Activated CD8-positive, alpha-beta T cell treated with anti-CD3 and anti-CD28 coated beads for 36 hours (primary cell): ENCODE results near the gene RBM17. TPM values are rescaled to one million over a fixed set of nuclear protein-coding genes. Genes with fewer than 3 reads are reported as not detected.

ENCODE experiments used
- ATAC-seq: fragments of 200-7000 bp; cut with Tn5 transposase; one replicate; pipeline ENCODE4 v1.10.0; 2021; ENCODE audit warnings: mild to moderate bottlenecking, moderate library complexity
- CTCF ChIA-PET: fragments of 350-600 bp; sonication (Branson Sonifier 250); formaldehyde crosslinking; loops from one replicate; lab custom pipeline; 2021; ENCODE audit warnings: antibody characterized with exemption; lab: Charles Lee
- POLR2A ChIA-PET: fragments of 350-600 bp; sonication (Branson Sonifier 250); formaldehyde crosslinking; loops from one replicate; lab custom pipeline; 2021; ENCODE audit warnings: antibody characterized with exemption; lab: Charles Lee
- DNase-seq: peaks from one replicate; pipeline ENCODE4 v3.0.0-alpha.2; 2020
- H3K27ac Mint-ChIP-seq: one replicate; pipeline ENCODE4 v1.8.0; 2021; ENCODE audit warnings: mild to moderate bottlenecking, mixed read lengths
- H3K27me3 Mint-ChIP-seq: one replicate; pipeline ENCODE4 v1.8.0; 2021; ENCODE audit warnings: mixed read lengths
- H3K36me3 Mint-ChIP-seq: one replicate; pipeline ENCODE4 v1.8.0; 2021; ENCODE audit warnings: low read depth, mixed read lengths
- H3K4me1 Mint-ChIP-seq: one replicate; pipeline ENCODE4 v1.8.0; 2021; ENCODE audit warnings: low read depth, mixed read lengths
- H3K4me3 Mint-ChIP-seq: one replicate; pipeline ENCODE4 v1.8.0; 2021; ENCODE audit warnings: mild to moderate bottlenecking, moderate library complexity, mixed read lengths
- H3K9me3 Mint-ChIP-seq: one replicate; pipeline ENCODE4 v1.8.0; 2021; ENCODE audit warnings: mixed read lengths
- intact Hi-C: fragments of 100-400 bp; cut with micrococcal nuclease; formaldehyde crosslinking; loops from one replicate; pipeline ENCODE4 v1.10.0; 2022
- total RNA-seq, 2 experiments: library from RNA; stranded (reverse); gene quantifications; one replicate each; pipeline ENCODE4 v1.2.3, GENCODE V29; 2021
- TF ChIP-seq, protein P1 (sequence below): fragments of 200-600 bp; IDR thresholded peaks from one replicate; pipeline ENCODE4 v1.8.0; 2022; ENCODE audit warnings: antibody characterized with exemption, mild to moderate bottlenecking

RBM17 gene
- total RNA-seq, 2 experiments from 2014 or later: 284 to 285 TPM

DNA sequence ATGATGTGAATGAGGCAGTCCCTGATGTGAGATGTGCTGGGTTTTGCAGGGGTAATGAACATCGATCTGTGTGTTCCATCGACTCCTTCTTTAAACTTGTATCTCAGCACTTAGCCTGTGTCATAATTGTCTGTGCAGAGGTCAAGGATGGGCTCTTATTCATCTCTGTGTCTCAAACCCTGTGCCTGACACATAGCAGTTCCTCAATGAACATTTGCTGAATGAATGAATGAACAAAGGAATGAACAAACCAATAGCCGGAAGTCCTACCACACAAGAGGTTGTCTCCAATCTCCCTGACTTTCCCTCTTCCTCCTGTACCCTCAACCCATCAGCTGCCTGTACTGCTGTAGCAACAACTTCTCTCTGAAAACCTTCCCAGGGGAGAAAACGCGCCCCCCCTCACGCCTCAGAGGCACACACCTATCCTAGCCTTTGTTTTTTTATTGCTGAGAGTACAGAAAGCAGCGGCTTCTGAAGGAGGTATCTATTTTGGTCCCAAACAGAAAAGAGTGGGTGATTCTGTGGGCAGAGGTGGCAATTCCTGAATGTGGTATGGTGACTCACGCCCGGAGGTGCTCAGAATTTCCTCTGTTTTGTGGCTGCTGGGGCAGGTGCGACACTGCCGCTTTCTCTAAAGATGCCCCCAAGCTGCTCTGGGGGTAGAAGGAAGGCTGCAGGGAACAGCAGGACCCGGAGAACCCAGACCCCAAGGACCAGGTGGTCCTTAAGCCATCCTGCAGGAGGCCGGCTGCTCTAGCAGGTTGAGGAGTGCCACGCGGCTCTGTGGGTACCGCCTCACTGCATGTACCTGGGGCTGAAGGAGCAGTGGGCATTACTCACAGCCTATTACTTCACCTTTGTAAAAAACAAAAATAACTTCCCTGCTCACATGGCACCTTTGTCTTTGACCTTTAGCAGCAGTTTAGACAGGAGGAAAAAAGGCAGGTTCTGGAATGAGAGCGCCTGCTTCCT lies 36.3 kb upstream of the RBM17 start:
- POLR2A ChIA-PET: interaction anchor here (0.8 to 17.2 kb wide), 12 partner anchors 16 to 342 kb away, joined by 3 to 846 read pairs (median 4); partner anchors contain the start of genes GDI2, IL2RA and PFKFB3
- intact Hi-C loops: loop anchor here (5.0 to 10.0 kb wide), 2 partner anchors 35 to 532 kb away; partner anchors contain the start of genes PRKCQ and RBM17
- H3K27ac Mint-ChIP-seq: peak overlapping the region; percentile 91
- no peaks in the 10 kb centered on the region for H3K27me3 Mint-ChIP-seq
- H3K9me3 Mint-ChIP-seq: no peaks in the 10 kb centered on the region
- ATAC-seq (peak; percentile 52), DNase-seq (peak; percentile 94)
- TF ChIP-seq, protein P1, sequence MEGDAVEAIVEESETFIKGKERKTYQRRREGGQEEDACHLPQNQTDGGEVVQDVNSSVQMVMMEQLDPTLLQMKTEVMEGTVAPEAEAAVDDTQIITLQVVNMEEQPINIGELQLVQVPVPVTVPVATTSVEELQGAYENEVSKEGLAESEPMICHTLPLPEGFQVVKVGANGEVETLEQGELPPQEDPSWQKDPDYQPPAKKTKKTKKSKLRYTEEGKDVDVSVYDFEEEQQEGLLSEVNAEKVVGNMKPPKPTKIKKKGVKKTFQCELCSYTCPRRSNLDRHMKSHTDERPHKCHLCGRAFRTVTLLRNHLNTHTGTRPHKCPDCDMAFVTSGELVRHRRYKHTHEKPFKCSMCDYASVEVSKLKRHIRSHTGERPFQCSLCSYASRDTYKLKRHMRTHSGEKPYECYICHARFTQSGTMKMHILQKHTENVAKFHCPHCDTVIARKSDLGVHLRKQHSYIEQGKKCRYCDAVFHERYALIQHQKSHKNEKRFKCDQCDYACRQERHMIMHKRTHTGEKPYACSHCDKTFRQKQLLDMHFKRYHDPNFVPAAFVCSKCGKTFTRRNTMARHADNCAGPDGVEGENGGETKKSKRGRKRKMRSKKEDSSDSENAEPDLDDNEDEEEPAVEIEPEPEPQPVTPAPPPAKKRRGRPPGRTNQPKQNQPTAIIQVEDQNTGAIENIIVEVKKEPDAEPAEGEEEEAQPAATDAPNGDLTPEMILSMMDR: no peak
- CTCF ChIA-PET: interaction anchor here (1.0 to 12.1 kb wide), 8 partner anchors 14 to 84 kb away, joined by 3 to 118 read pairs (median 6); no protein-coding TSS in a partner anchor
- H3K4me1 Mint-ChIP-seq: peaks cover 83% of the 10 kb centered on the region
- H3K36me3 Mint-ChIP-seq: peaks cover 86% of the 10 kb centered on the region
- peak overlapping the region; percentile 76 for H3K4me3 Mint-ChIP-seq

DNA sequence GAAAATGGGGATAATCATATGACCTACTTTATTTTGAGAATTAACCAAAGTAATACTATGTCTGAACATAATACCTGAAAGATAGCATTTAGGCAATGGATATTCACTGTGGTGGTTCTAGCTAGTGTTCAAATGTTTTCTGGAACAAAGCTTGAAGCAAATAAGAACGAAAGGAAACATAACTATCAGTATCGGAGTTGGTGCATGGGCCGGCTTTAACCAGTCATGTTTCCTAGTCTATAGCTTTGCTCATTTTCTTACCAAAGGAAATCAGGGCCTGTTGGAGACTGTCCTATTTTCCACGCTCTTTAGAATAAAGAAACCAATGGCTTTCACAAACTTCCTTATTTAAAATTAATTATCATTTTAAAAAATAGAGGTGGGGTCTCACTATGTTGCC lies 35.5 kb upstream of the RBM17 start:
- H3K36me3 Mint-ChIP-seq: peaks cover 88% of the 10 kb centered on the region

DNA sequence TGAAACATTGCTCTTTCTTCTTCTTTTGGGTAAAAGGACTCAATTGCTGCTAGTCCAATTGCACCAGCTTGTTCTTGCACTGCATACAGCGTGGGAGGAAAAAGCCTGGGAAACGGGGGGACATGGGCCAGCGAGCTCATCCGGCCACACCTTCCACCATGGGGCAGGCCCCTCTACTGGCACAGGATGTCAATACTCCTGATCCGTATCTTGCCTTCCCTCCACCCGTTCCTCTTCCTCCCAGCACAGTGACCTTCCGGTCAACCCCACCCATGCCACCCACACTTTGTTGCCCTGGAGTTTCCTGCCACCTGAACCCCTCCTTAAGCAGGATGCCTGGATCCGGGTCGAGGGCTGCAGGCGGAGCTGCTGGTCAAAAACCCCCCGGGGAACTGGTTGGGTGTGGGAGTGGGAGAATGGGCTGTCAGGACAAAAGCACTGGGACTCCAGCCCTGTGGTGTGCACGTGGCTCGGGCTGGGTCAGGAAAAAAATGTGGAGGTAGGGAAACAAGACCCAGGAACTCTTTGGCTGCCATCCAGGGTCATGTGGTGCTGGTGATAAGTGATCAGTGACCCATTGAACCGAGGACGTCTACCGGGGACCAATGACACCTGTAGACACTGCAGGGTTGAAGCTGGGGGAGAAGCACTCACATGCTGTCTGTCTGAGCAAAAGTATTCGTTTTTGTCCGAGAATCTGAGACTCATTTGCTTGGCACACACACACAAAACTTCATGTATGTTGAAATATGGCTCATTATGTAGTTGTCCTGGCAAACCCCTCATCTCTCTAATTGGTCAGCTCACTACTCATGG lies 34.8 kb upstream of the RBM17 start:
- CTCF ChIA-PET: interaction anchor here (0.7 to 12.1 kb wide), 7 partner anchors 9 to 82 kb away, joined by 3 to 118 read pairs (median 4); no protein-coding TSS in a partner anchor
- DNase-seq (no peak), ATAC-seq (no peak)
- no peaks in the 10 kb centered on the region for H3K27me3 Mint-ChIP-seq
- intact Hi-C loops: loop anchor here (5.0 to 10.0 kb wide), 2 partner anchors 33 to 531 kb away; partner anchors contain the start of genes PRKCQ and RBM17
- POLR2A ChIA-PET: interaction anchor here (0.5 to 17.2 kb wide), 11 partner anchors 9 to 532 kb away, joined by 3 to 846 read pairs (median 4); partner anchors contain the start of gene IL2RA
- TF ChIP-seq, protein P1: no peak
- peak overlapping the region; percentile 76 for H3K4me3 Mint-ChIP-seq
- H3K4me1 Mint-ChIP-seq: peaks cover 81% of the 10 kb centered on the region
- H3K36me3 Mint-ChIP-seq: peaks cover 88% of the 10 kb centered on the region
- H3K9me3 Mint-ChIP-seq: no peaks in the 10 kb centered on the region
- peak overlapping the region; percentile 91 for H3K27ac Mint-ChIP-seq

More for the DNA sequence above, 35.5 kb upstream of the RBM17 start:
- TF ChIP-seq, protein P1: no peak
- Mint-ChIP-seq H3K27me3 (no peaks in the 10 kb centered on the region), H3K9me3 (no peaks in the 10 kb centered on the region), H3K27ac (peak overlapping the region; percentile 91), H3K4me1 (peaks cover 83% of the 10 kb centered on the region), H3K4me3 (peak overlapping the region; percentile 76)
- intact Hi-C loops: loop anchor here (5.0 to 10.0 kb wide), 2 partner anchors 34 to 531 kb away; partner anchors contain the start of genes PRKCQ and RBM17
- ATAC-seq (no peak), DNase-seq (no peak)
- POLR2A ChIA-PET: interaction anchor here (0.6 to 17.2 kb wide), 11 partner anchors 8 to 533 kb away, joined by 3 to 846 read pairs (median 4); partner anchors contain the start of gene IL2RA
- CTCF ChIA-PET: interaction anchor here (0.7 to 12.1 kb wide), 7 partner anchors 9 to 83 kb away, joined by 3 to 118 read pairs (median 4); no protein-coding TSS in a partner anchor

DNA sequence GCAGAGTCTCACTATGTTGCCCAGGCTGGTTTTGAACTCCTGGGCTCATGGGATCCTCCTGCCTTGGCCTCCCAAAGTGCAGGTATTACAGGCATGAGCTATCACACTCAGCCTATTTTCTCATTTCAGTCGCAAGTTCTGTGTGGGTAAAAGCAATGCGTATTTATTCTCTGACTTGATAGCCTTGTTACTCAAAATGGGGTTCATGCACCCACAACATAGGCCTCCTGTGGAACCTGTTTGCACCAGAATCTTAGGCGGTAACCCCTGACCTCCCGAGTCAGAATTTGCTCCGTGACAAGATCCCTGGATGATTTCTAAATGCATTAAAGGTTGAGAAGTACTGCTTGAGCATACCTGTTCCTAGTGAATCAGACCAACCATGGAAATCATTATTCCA lies 34.0 kb upstream of the RBM17 start:
- DNase-seq: no peak
- Mint-ChIP-seq H3K4me1 (peaks cover 73% of the 10 kb centered on the region), H3K27ac (peak overlapping the region; percentile 91), H3K27me3 (no peaks in the 10 kb centered on the region), H3K36me3 (peaks cover 88% of the 10 kb centered on the region), H3K4me3 (peak overlapping the region; percentile 76), H3K9me3 (no peaks in the 10 kb centered on the region)
- POLR2A ChIA-PET: interaction anchor here (0.5 to 17.2 kb wide), 3 partner anchors 19 to 37 kb away, joined by 3 to 846 read pairs (median 9); partner anchors contain the start of gene IL2RA
- no peak for ATAC-seq
- intact Hi-C loops: loop anchor here (5.0 to 10.0 kb wide), 2 partner anchors 32 to 530 kb away; partner anchors contain the start of genes PRKCQ and RBM17
- CTCF ChIA-PET: interaction anchor here (1.9 to 12.1 kb wide), 3 partner anchors 29 to 35 kb away, joined by 7 to 118 read pairs (median 26); no protein-coding TSS in a partner anchor
- TF ChIP-seq, protein P1: no peak
